DOHH2 (cell line): ENCODE results near the gene SPA17.

Source experiments
- H3F3A ChIP-seq: fragments of 200-600 bp; sonication (generic), shearing (Covaris generic); 2 replicates; pipeline ENCODE4 v1.6.0; 2016; ENCODE audit warnings: antibody characterized with exemption, mild to moderate bottlenecking; ENCODE audit not compliant: control insufficient read depth, insufficient read depth
- H3K27ac ChIP-seq: fragments of 200-600 bp; sonication (generic); 2 replicates; pipeline ENCODE4 v1.5.1; 2014; ENCODE audit warnings: low read depth, mild to moderate bottlenecking, low read length, moderate library complexity
- H3K27me3 ChIP-seq: fragments of 200-600 bp; sonication (generic); 2 replicates; pipeline ENCODE4 v1.6.1; 2014; ENCODE audit warnings: mild to moderate bottlenecking, low read length, mixed read lengths; ENCODE audit not compliant: control insufficient read depth
- H3K36me3 ChIP-seq: fragments of 200-600 bp; sonication (generic); 2 replicates; pipeline ENCODE4 v1.6.1; 2014; ENCODE audit warnings: mild to moderate bottlenecking, low read length, moderate library complexity, mixed read lengths; ENCODE audit not compliant: control insufficient read depth
- H3K4me1 ChIP-seq: fragments of 200-600 bp; sonication (generic); 2 replicates; pipeline ENCODE4 v1.6.1; 2014; ENCODE audit warnings: mild to moderate bottlenecking, low read length, mixed read lengths; ENCODE audit not compliant: control insufficient read depth
- H3K4me2 ChIP-seq: fragments of 200-600 bp; sonication (generic); 2 replicates; pipeline ENCODE4 v1.6.0; 2014; ENCODE audit warnings: mild to moderate bottlenecking, low read length, moderate library complexity
- H3K4me3 ChIP-seq: fragments of 200-600 bp; sonication (generic); 2 replicates; pipeline ENCODE4 v1.5.1; 2014; ENCODE audit warnings: mild to moderate bottlenecking, low read length, mixed read lengths
- H3K79me2 ChIP-seq: fragments of 200-600 bp; sonication (generic); 2 replicates; pipeline ENCODE4 v1.6.1; 2014; ENCODE audit warnings: mild to moderate bottlenecking, low read length, mixed read lengths; ENCODE audit not compliant: control insufficient read depth
- H3K9me2 ChIP-seq: fragments of 200-600 bp; sonication (generic); replicated peaks from 2 replicates; pipeline ENCODE4 v1.6.1; 2014; ENCODE audit warnings: mild to moderate bottlenecking, low read length, mixed read lengths; ENCODE audit not compliant: control insufficient read depth
- H3K9me3 ChIP-seq: fragments of 200-600 bp; sonication (generic); 2 replicates; pipeline ENCODE4 v1.6.1; 2014; ENCODE audit warnings: antibody characterized with exemption, low read length, mixed read lengths; ENCODE audit not compliant: control insufficient read depth, insufficient read depth
- H4K20me1 ChIP-seq: fragments of 200-600 bp; sonication (generic); 2 replicates; pipeline ENCODE4 v1.6.0; 2014; ENCODE audit warnings: low read depth, mild to moderate bottlenecking, antibody characterized with exemption, low read length, moderate library complexity; ENCODE audit not compliant: control insufficient read depth, insufficient read depth
- CTCF ChIP-seq: fragments of 200-600 bp; sonication (generic); IDR thresholded peaks from one replicate; pipeline ENCODE4 v1.5.1; 2014; ENCODE audit warnings: antibody characterized with exemption, mild to moderate bottlenecking, low read depth, low read length; ENCODE audit not compliant: poor library complexity, severe bottlenecking
- EZH2phosphoT487 ChIP-seq: fragments of 200-600 bp; sonication (generic); IDR thresholded peaks from 2 replicates; pipeline ENCODE4 v1.6.1; 2017; ENCODE audit warnings: borderline replicate concordance, mild to moderate bottlenecking, antibody characterized with exemption, low read length, moderate library complexity, mixed read lengths

The SPA17 gene

GRCh38 chr11:124737638-124738305, 64.1 kb downstream of the SPA17 start:
- H3K4me3 ChIP-seq = no peak overlapping the region
- no peaks in the 10 kb centered on the region for H3K36me3 ChIP-seq
- no peaks in the 10 kb centered on the region for H4K20me1 ChIP-seq
- peaks cover 18% of the 10 kb centered on the region for H3K27me3 ChIP-seq
- H3K9me2 ChIP-seq = no peaks in the 10 kb centered on the region
- H3F3A ChIP-seq = no peaks in the 10 kb centered on the region
- TF ChIP-seq EZH2phosphoT487 (no peak), CTCF (no peak)
- no peak overlapping the region for H3K4me2 ChIP-seq
- H3K9me3 ChIP-seq = no peaks in the 10 kb centered on the region
- no peak overlapping the region for H3K27ac ChIP-seq
- H3K79me2 ChIP-seq = peaks cover 18% of the 10 kb centered on the region
- H3K4me1 ChIP-seq = peaks cover 39% of the 10 kb centered on the region

GRCh38 chr11:124738713-124739478, 65.2 kb downstream of the SPA17 start:
- Histone ChIP-seq H3K27me3 (peaks cover 18% of the 10 kb centered on the region), H3K9me2 (no peaks in the 10 kb centered on the region), H3F3A (0 out of 2 replicates have a peak, but pooled peaks cover 2% of the 10 kb centered on the region), H3K4me1 (peaks cover 42% of the 10 kb centered on the region), H3K4me3 (peak overlapping the region; percentile 94), H3K27ac (no peak overlapping the region), H3K4me2 (peak overlapping the region; percentile 98), H3K79me2 (peaks cover 18% of the 10 kb centered on the region), H4K20me1 (no peaks in the 10 kb centered on the region), H3K36me3 (no peaks in the 10 kb centered on the region), H3K9me3 (no peaks in the 10 kb centered on the region)
- TF ChIP-seq EZH2phosphoT487 = no peak
- no peak for TF ChIP-seq CTCF

GRCh38 chr11:124739479-124740276, 66.0 kb downstream of the SPA17 start, which contains the start of gene NRGN:
TSS of gene NRGN (plus strand) at chr11:124739942. CDS start at chr11:124740085, 143 bp downstream.
- Histone ChIP-seq H3K79me2 (peaks cover 18% of the 10 kb centered on the region), H3K27ac (no peak within 1 kb of the TSS), H3F3A (0 out of 2 replicates have a peak, but pooled peaks cover 3% of the 10 kb centered on the region), H3K9me2 (no peaks in the 10 kb centered on the region), H3K9me3 (no peaks in the 10 kb centered on the region), H3K4me3 (peak within 1 kb of the TSS; percentile 94), H4K20me1 (no peaks in the 10 kb centered on the region), H3K36me3 (no peaks in the 10 kb centered on the region), H3K4me1 (peaks cover 42% of the 10 kb centered on the region), H3K27me3 (peaks cover 18% of the 10 kb centered on the region), H3K4me2 (peak within 1 kb of the TSS; percentile 98)
- TF ChIP-seq CTCF = no peak
- TF ChIP-seq EZH2phosphoT487 = no peak
